ENCODE measurements around the gene NPHP3.

GRCh38 chr3:132655471-132655870 lies 66.7 kb downstream of the NPHP3 start:
- TF ChIP-seq EZH2 (IDR thresholded peaks at IDR 0.05; ENCODE audit: insufficient read depth, poor library complexity, severe bottlenecking) (no peak), EZH2phosphoT487 (IDR thresholded peaks at IDR 0.05; ENCODE audit: insufficient read depth, low read depth) (no peak)
